RWPE2 (cell line): ENCODE results near the gene DRC1.

Experiments
- ATAC-seq: fragments of 200-7000 bp; cut with Tn5 transposase; 3 replicates; pipeline ENCODE4 v1.9.1; 2021; ENCODE audit warnings: low read depth
- DNase-seq: peaks from one replicate; pipeline ENCODE4 v3.0.0-alpha.2; 2020; ENCODE audit warnings: low spot score
- H3K27ac ChIP-seq: fragments of 450-650 bp; 2 replicates; pipeline ENCODE4 v1.5.1; 2017; ENCODE audit warnings: mild to moderate bottlenecking; ENCODE audit not compliant: poor library complexity, severe bottlenecking
- H3K27me3 ChIP-seq: fragments of 250-450 bp; sonication (Bioruptor Pico); 2 replicates; pipeline ENCODE4 v1.5.1; 2021; ENCODE audit warnings: mild to moderate bottlenecking, moderate library complexity; ENCODE audit not compliant: insufficient read depth, poor library complexity, severe bottlenecking
- H3K36me3 ChIP-seq: fragments of 250-450 bp; sonication (Bioruptor Pico); 2 replicates; pipeline ENCODE4 v1.5.1; 2020; ENCODE audit warnings: low read depth, mild to moderate bottlenecking, moderate library complexity
- H3K4me1 ChIP-seq: fragments of 250-450 bp; sonication (Bioruptor Pico); 2 replicates; pipeline ENCODE4 v1.5.1; 2021; ENCODE audit warnings: mild to moderate bottlenecking, moderate library complexity; ENCODE audit not compliant: insufficient read depth, poor library complexity, severe bottlenecking
- H3K4me3 ChIP-seq: fragments of 250-450 bp; sonication (Bioruptor Pico); 2 replicates; pipeline ENCODE4 v1.5.1; 2021; ENCODE audit warnings: mild to moderate bottlenecking, moderate library complexity; ENCODE audit not compliant: severe bottlenecking
- H3K9me3 ChIP-seq: fragments of 250-450 bp; sonication (Bioruptor Pico); 2 replicates; pipeline ENCODE4 v1.5.1; 2021; ENCODE audit warnings: mild to moderate bottlenecking, moderate library complexity; ENCODE audit not compliant: severe bottlenecking
- TF ChIP-seq, protein P1 (sequence below): fragments of 450-650 bp; IDR thresholded peaks from one replicate; pipeline ENCODE4 v1.5.1; 2017; ENCODE audit warnings: mild to moderate bottlenecking, moderate library complexity; ENCODE audit not compliant: poor library complexity, severe bottlenecking

The DRC1 gene

GRCh38 chr2:26410764-26411243 is 9.1 kb downstream of the DRC1 start:
- Histone ChIP-seq H3K27me3 (no peaks in the 10 kb centered on the region), H3K4me1 (peaks cover 3% of the 10 kb centered on the region), H3K9me3 (no peaks in the 10 kb centered on the region), H3K36me3 (no peaks in the 10 kb centered on the region), H3K4me3 (no peak overlapping the region), H3K27ac (no peak overlapping the region)
- no peak for DNase-seq
- TF ChIP-seq, protein P1, sequence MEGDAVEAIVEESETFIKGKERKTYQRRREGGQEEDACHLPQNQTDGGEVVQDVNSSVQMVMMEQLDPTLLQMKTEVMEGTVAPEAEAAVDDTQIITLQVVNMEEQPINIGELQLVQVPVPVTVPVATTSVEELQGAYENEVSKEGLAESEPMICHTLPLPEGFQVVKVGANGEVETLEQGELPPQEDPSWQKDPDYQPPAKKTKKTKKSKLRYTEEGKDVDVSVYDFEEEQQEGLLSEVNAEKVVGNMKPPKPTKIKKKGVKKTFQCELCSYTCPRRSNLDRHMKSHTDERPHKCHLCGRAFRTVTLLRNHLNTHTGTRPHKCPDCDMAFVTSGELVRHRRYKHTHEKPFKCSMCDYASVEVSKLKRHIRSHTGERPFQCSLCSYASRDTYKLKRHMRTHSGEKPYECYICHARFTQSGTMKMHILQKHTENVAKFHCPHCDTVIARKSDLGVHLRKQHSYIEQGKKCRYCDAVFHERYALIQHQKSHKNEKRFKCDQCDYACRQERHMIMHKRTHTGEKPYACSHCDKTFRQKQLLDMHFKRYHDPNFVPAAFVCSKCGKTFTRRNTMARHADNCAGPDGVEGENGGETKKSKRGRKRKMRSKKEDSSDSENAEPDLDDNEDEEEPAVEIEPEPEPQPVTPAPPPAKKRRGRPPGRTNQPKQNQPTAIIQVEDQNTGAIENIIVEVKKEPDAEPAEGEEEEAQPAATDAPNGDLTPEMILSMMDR, result no peak
- ATAC-seq, result no peak

DNA sequence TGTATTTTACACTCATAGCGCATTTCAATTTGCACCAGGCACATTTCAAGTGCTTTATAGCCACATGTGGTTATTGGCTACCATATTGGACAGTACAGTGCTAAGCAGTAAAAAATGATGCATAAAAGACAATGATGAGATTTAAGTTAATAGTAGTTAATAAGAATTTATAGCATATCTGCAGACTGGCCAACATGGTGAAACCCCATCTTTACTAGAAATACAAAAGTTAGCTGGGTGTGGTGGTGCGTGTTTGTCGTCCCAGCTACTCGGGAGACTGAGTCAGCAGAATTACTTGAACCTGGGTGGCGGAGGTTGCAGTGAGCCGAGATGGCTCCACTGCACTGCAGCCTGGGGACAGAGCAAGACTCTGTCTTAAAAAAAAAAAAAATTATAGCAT is 9.7 kb downstream of the DRC1 start:
- TF ChIP-seq, protein P1, result no peak
- DNase-seq, result no peak
- no peak overlapping the region for H3K27ac ChIP-seq
- no peaks in the 10 kb centered on the region for H3K27me3 ChIP-seq
- H3K4me1 ChIP-seq, result peaks cover 3% of the 10 kb centered on the region
- no peaks in the 10 kb centered on the region for H3K9me3 ChIP-seq
- H3K36me3 ChIP-seq, result no peaks in the 10 kb centered on the region
- no peak for ATAC-seq
- no peak overlapping the region for H3K4me3 ChIP-seq

DNA sequence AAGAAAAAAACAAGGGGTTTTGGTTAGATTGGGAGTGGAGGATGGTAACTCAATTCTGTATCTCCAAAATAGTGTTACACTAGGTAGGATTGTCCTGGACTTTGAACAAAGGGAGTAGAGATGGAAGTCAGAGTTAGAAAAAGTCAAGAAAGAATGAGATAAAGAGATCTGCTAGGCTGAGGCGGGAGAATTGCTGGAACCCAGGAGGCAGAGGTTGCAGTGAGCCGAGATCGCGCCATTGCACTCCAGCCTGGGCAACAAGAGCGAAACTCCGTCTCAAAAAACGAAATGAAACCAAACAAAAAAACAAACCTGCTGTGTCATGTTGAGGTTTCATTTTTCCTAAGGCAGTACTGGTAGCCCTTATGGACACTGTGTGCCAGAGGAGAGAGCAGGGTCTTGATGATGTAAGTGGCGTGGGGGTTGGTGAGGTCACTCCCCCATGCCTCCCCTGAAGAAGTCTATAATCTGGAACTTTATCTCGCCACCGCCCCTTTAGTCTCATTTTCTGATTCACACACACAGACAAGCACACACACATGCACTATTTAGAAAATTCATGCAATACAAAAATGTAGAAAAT is 10.5 kb downstream of the DRC1 start:
- Histone ChIP-seq H3K9me3 (no peaks in the 10 kb centered on the region), H3K4me3 (no peak overlapping the region), H3K27me3 (no peaks in the 10 kb centered on the region), H3K36me3 (no peaks in the 10 kb centered on the region), H3K4me1 (peaks cover 3% of the 10 kb centered on the region), H3K27ac (no peak overlapping the region)
- ATAC-seq (no peak), DNase-seq (no peak)
- TF ChIP-seq, protein P1, result no peak

DNA sequence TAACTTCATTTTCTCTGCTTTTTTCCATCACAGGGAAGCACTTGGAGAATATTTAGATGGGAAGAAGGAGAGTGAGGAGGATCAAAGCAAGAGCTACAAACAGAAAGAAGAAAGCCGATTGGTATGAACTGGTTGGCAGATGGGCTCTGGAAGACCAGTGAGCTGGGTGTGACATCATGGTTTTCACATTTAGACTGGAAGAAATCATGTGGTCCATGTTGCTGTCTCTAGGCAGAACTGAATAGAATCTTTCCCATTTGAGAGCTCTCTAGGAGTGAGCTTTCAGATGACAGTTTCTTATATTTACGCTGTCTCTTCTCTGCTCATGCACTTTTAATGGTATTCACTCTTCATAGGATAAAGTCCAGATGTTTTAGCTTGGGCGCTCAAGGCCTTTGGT is 12.6 kb downstream of the DRC1 start:
- Histone ChIP-seq H3K4me1 (peaks cover under 1% of the 10 kb centered on the region), H3K4me3 (no peak overlapping the region), H3K36me3 (no peaks in the 10 kb centered on the region), H3K9me3 (no peaks in the 10 kb centered on the region), H3K27ac (no peak overlapping the region), H3K27me3 (no peaks in the 10 kb centered on the region)
- TF ChIP-seq, protein P1, result no peak
- DNase-seq (no peak), ATAC-seq (no peak)

- Histone ChIP-seq H3K9me3 (no peaks in the 10 kb centered on the region), H3K27me3 (peaks cover 2% of the 10 kb centered on the region), H3K4me1 (no peaks in the 10 kb centered on the region), H3K36me3 (no peaks in the 10 kb centered on the region), H3K4me3 (no peak overlapping the region), H3K27ac (no peak overlapping the region)
- TF ChIP-seq, protein P1, result no peak
- ATAC-seq, result no peak
- DNase-seq, result no peak
Observed at GRCh38 chr2:26421961-26422360, 20.2 kb downstream of the DRC1 start.
